ENCODE results near the gene F8. TPM values are rescaled to one million over a fixed set of nuclear protein-coding genes. Genes with fewer than 3 reads are reported as not detected.
A peak's percentile ranks its signal among the peaks of the same experiment; 100 is the strongest.

F8 gene
- total and polyA plus RNA-seq, 9 of the 15 experiments (the other 6 are each of a cell fraction or from before 2014, with no cell fraction given) = 0.41 to 3.8 (median 0.91) TPM

DNA sequence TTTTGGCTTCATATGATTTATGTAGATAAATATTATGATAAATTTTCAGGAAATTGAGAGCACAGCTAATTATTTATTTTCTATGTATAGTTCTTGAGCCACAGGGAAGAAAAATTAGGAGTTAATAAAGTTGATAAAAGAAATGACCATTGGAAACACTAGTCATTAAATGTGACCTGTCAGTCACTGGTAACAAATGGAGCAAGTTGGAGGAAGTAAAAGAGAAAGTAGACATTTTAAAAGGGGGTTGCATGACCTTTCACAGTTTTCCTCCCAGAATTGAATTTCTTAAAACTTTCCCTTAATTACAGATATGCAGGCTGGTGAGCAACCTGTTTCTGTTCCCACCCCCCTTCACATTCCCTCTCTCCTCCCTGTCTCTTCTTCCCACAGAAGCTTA lies 193.4 kb downstream of the F8 start:
- Histone ChIP-seq H3K9me3 (replicated peaks; ENCODE audit: control insufficient read depth, insufficient read depth, low read depth, low read length) (no peaks in the 10 kb centered on the region), H3K36me3 (ENCODE audit: control insufficient read depth, insufficient read depth, low read length) (no peaks in the 10 kb centered on the region), H3K4me3 (no peak overlapping the region), H3K27me3 (ENCODE audit: control insufficient read depth in 2 of 2, insufficient read depth in 2 of 2, low read length in 2 of 2) (no peaks in the 10 kb centered on the region), H3K27ac (ENCODE audit: extremely low read depth, low read depth, low read length) (peak overlapping the region; percentile 56; the same call in 2 of the 3 replicates), H4K20me1 (replicated peaks; ENCODE audit: control insufficient read depth, insufficient read depth, low read length) (no peaks in the 10 kb centered on the region), H3K4me1 (replicated peaks in 1 of 2; ENCODE audit: control insufficient read depth in 2 of 2, insufficient read depth in 2 of 2, low read length in 2 of 2) (peaks cover 3 to 34% of the 10 kb centered on the region in 2 experiments; a peak in 4 of 5 replicates), H3K9ac (ENCODE audit: insufficient read depth in 1 of 2, low read depth in 2 of 2, low read length in 2 of 2) (peak overlapping the region in 1 of 2 experiments; percentile 61; a peak in 1 of 4 replicates), H3K9me1 (ENCODE audit: control insufficient read depth, insufficient read depth, low read length) (no peaks in the 10 kb centered on the region), H3K79me2 (ENCODE audit: control insufficient read depth, insufficient read depth, low read length) (no peaks in the 10 kb centered on the region), H2AFZ (ENCODE audit: low read depth, low read length) (peak overlapping the region; percentile 82), H3K4me2 (ENCODE audit: insufficient read depth, low read length) (peak overlapping the region; percentile 33; the same call in 1 of the 2 replicates)
- in situ Hi-C loops (cut with MboI) = no loop called here
- CTCF ChIA-PET (ENCODE audit: low intra/inter-chr PET ratio) = no interaction called here
- FAIRE-seq = no peak
- no TSS peak for BruUV-seq (replicated peaks)
- ATAC-seq = no peak
- no peak for DNase-seq (ENCODE audit: extremely low read depth in 1 of 4, low spot score in 3 of 4)
- TF ChIP-seq MEIS2 (IDR thresholded peaks at IDR 0.05; ENCODE audit: partially characterized antibody) (peak; percentile 18), PCBP1 (IDR thresholded peaks at IDR 0.05; ENCODE audit: low read depth, low read length, poor library complexity, severe bottlenecking) (no peak)
- TF ChIP-seq, protein P1, sequence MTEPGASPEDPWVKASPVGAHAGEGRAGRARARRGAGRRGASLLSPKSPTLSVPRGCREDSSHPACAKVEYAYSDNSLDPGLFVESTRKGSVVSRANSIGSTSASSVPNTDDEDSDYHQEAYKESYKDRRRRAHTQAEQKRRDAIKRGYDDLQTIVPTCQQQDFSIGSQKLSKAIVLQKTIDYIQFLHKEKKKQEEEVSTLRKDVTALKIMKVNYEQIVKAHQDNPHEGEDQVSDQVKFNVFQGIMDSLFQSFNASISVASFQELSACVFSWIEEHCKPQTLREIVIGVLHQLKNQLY (CRISPR knock-in tag; conservative IDR thresholded peaks at IDR 0.05) = no peak
- TF ChIP-seq, protein P2, sequence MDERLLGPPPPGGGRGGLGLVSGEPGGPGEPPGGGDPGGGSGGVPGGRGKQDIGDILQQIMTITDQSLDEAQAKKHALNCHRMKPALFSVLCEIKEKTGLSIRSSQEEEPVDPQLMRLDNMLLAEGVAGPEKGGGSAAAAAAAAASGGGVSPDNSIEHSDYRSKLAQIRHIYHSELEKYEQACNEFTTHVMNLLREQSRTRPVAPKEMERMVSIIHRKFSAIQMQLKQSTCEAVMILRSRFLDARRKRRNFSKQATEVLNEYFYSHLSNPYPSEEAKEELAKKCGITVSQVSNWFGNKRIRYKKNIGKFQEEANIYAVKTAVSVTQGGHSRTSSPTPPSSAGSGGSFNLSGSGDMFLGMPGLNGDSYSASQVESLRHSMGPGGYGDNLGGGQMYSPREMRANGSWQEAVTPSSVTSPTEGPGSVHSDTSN (CRISPR knock-in tag; IDR thresholded peaks at IDR 0.05; ENCODE audit: low read depth) = no peak
- TF ChIP-seq, protein P2 (tag; conservative IDR thresholded peaks at IDR 0.05; ENCODE audit: low read depth) = peak; percentile 49; the same call in 1 of the 2 replicates
- TF ChIP-seq, protein P3, sequence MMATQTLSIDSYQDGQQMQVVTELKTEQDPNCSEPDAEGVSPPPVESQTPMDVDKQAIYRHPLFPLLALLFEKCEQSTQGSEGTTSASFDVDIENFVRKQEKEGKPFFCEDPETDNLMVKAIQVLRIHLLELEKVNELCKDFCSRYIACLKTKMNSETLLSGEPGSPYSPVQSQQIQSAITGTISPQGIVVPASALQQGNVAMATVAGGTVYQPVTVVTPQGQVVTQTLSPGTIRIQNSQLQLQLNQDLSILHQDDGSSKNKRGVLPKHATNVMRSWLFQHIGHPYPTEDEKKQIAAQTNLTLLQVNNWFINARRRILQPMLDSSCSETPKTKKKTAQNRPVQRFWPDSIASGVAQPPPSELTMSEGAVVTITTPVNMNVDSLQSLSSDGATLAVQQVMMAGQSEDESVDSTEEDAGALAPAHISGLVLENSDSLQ (IDR thresholded peaks at IDR 0.05) = peak; percentile 80
- intact Hi-C loops (cut with micrococcal nuclease) = no loop called here
- POLR2A ChIA-PET = interaction anchor here (0.7 kb wide), 1 partner anchor 10 kb away, joined by 3 read pairs; no protein-coding TSS in a partner anchor

Measured in K562 (cell line).